HG02840 (cell line): ENCODE results near the gene SLC30A1.

Experiments used
- ATAC-seq: cut with Tn5 transposase; IDR thresholded peaks from one replicate; pipeline ENCODE4 v1.9.1; 2021; ENCODE audit warnings: mild to moderate bottlenecking, moderate library complexity, moderate number of reproducible peaks; ENCODE audit not compliant: unreplicated experiment, low FRiP score

SLC30A1 gene

DNA sequence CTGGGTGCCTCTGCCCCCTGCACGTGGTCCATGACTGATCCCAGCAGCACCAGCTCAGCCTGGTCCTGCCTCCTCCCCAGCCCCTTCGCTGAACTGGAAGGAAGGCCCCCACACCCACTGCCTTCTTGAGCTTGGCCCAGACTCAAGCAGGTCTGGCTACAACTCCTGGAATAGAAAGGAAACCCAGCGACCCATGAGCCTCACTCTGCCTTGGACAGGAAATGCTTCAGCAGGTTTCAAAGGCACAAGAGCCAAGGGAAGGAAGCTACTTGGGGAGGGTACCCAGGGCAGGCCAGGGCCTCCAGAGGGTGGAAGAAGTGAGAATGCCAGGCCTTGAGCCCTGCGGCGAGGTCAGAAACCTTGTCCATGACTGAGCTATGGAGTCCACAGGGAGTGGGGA lies 51.1 kb downstream of the SLC30A1 start:
- ATAC-seq, result no peak

DNA sequence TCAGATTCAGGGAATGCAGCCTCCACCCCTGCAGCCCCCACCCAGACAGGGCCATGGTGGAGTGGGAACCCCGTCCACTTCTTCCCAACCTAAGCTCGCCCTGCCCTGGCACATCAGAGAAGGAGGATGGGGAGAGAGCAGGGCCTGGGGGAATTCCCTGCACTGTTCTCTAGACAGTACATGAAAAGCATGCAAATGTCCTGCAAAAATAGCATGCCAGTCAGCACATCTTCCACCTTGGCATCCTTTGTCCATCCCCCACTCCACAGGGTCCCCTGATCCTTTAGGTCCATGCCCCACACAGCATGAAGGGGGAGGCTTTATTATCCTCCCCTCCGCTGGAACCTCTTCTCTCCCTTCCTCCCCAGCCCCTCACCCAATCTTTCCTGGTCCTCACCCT lies 52.0 kb downstream of the SLC30A1 start:
- ATAC-seq, result no peak

DNA sequence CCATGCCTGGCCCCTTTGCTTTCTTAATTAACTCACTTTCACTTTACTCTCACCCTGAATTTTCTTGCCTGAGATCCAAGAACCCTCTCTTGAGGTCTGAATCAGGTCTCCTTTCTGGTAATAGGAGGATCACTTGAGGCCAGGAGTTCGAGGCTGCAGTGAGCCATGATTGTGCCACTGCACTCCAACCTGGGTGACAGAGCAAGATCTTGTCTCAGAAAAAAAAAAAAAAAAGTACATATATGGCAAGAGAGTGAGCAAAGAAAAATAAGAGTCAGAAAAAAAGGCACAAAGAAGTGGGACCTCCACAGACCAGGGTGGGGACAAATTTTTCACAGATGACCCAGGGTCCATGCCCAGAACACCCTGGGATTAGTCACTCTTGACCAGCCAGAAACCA lies 52.9 kb downstream of the SLC30A1 start:
- ATAC-seq, result no peak

DNA sequence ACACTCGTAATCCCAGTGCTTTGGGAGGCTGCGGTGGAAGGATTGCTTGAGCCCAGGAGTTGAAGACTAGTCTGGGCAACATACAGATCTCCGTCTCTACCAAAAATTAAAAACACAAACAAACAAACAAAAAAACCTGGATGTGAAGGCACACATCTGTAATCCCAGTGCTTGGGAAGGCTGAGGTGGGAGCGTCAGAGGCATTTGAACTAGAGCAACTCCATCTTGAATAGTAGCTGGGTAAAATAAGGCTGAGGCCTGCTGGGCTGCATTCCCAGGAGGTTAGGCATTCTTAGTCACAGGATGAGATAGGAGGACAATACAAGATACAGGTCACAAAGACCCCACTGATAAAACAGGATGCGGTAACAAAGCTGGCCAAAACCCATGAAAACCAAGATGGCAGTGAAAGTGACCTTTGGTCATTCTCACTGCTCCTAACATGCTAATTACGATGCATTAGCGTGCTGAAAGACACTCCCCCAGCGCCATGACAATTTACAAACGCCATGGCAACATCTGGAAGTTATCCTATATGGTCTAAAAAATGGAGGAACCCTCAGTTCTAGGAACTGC lies 53.8 kb downstream of the SLC30A1 start:
- ATAC-seq, result no peak

DNA sequence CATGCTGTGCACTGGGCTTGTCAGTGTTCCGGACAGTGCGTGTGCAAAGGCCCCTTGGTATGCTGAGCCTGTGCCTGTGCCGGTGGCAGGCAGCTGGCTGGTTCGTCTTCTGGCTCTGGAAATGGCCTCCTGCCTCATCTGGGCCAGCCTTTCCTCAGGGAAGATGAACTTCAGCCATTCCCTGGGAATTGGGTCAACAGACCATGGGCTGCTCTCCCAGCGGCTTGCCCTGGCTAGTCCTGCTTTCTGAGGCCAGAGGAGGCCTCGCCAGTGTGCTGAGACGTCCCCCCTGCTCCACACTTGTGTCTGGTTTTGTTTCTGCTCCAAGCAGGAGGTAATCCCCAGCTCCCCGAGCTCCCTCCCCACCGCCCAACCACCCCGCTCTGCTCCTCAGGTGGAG lies 54.4 kb downstream of the SLC30A1 start:
- no peak for ATAC-seq

DNA sequence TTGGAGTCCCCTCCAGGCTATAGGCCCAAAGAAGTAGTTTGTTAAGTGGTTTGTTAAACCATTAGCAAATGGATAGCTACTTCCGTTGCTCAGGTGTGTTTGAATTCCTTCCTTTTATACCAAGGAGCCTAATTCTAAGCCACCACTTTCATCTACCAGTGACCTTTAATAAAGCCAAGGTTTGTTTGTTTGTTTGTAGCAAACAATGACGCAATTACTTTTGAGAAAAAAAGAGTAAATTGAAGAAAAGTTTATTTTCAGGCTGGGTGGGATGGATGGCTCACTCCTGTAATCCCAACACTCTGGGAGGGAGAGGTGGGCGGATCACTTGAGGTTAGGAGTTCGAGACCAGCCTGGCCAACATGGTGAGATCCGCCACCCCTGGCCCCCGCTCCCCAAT lies 56.2 kb downstream of the SLC30A1 start:
- ATAC-seq, result no peak
